Measurements from ENCODE around the gene NFIA.
A peak's percentile ranks its signal among the peaks of the same experiment; 100 is the strongest.
"Not testable (repeated sequence)": the region's sequence is repeated elsewhere in the genome, so short reads cannot be mapped to it uniquely, and the experiment has no call there.

Gene NFIA

DNA sequence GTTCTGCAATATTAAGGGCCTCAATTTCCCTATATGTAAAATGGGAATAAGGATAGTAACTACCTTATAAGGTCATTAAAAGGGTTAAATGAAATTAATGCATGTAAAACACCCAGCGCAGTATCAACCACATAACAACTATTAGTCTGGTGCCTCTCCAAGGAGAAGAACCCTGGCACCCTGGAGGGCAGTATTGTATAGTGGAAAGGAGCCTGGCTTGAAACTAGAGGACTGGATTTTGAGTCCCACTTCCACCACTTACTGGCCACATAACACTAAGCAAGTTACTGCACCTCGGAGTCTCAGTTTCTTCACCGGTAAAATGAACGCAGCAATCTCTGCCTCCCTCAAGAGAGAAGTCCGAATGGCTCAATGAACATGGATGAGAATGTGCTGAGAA, 385.5 kb downstream of the NFIA start:
- H3K4me3 ChIP-seq, H3K27ac ChIP-seq: not testable (repeated sequence)

DNA sequence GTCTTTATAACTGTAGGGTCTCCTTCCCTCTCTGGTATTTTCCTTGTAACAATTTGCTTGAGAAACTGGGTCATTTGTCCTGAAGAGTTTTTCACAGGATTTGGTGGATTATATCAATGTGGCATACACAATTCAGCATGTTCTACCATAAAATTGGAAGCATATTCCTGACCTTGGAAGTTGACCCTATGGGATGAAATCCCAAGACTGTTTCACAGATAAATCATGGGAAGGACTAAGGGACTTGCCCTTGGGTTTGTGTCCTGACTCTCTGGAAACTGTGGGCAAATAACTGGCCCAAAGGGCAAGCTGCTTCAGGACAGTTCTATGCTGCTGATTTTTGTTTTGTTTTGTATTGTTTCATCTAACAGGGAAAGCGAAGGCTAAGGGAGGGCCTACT, 387.0 kb downstream of the NFIA start:
- Histone ChIP-seq H3K4me3 (no peak overlapping the region), H3K27ac (no peak overlapping the region)

GRCh38 chr1:61472876-61473275, 390.5 kb downstream of the NFIA start:
- H3K27ac ChIP-seq, result no peak overlapping the region
- H3K4me3 ChIP-seq, result no peak overlapping the region

- H3K4me3 ChIP-seq, result no peak overlapping the region
- H3K27ac ChIP-seq, result no peak overlapping the region
Measured at GRCh38 chr1:61474269-61474817, 392.0 kb downstream of the NFIA start.

DNA sequence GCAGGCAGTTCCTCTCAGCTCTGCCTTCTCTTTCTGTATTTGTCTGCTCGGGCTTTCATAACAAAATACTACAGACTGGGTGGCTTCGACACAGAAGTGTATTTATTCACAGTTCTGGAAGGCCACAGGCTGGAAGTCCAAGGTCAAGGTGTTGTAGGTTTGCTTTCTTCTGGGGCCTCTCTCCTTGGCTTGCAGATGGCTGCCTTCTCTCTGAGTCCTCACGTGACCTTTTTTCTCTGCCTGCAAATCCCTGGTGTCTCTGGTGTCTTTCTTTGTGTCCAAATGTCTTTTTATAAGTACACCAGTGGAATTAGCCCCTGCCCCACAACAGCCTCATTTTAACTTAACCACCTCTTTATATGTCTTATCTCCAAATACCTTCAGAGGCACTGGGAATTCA, 392.6 kb downstream of the NFIA start:
- H3K4me3 ChIP-seq, result no peak overlapping the region
- no peak overlapping the region for H3K27ac ChIP-seq

- H3K27ac ChIP-seq, result no peak overlapping the region
- no peak overlapping the region for H3K4me3 ChIP-seq
Measured at GRCh38 chr1:61477301-61477700, 394.9 kb downstream of the NFIA start.

DNA sequence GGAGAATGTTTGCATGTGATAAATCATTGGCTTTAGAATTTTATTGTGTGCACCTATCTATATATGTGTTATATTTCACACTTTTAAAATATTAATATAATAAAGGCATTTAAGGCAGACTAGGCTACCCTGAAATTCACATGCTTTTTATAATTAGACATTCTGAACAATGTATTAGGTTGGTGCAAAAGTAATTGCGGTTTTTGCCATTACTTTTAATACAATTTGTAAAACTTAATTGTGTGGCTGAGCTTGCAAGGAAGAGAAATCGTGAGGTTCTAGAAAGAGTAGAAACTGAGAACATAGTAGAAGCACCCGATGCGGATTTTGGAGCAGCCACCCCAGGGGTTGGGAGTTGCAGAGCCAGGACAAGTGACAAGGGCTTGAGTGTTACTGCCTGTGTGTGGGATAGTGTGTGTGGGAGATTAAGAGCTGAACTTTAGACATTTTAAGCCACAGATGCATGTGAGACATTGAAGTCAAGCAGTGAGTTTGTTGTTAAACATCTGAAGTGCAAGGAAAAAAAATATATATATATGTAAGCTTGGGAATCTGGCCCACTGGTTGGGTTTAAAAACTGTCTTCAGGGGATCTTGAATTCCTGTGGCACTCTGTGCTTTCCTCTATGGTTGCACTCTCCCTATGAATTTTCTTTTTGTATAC, 398.0 kb downstream of the NFIA start:
- Histone ChIP-seq H3K27ac (peak overlapping the region in 12 of 21 experiments; percentile 22 to 83 (median 60)), H3K4me3 (no peak overlapping the region)

DNA sequence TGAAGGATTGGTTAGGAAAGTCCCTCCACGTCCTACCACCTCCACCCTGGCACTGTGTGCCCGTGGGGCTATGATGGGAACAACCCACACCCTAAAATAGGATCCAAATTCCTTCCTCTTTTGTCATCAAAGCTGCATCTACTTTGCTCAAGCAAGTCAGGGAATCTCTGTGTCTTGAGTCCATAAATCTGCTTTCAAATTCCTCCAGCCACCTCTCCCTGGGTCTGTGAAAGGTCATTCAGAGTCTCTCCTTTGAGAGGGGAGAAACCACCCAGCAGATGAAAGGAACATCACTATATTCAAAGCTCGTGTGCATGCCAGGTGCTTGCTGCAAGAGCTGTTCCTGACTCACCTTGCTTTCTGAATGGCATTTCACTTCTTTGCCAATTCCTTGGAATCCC, 399.0 kb downstream of the NFIA start:
- H3K27ac ChIP-seq, result peak overlapping the region in 13 of 21 experiments; percentile 1 to 83 (median 60)
- H3K4me3 ChIP-seq, result no peak overlapping the region

DNA sequence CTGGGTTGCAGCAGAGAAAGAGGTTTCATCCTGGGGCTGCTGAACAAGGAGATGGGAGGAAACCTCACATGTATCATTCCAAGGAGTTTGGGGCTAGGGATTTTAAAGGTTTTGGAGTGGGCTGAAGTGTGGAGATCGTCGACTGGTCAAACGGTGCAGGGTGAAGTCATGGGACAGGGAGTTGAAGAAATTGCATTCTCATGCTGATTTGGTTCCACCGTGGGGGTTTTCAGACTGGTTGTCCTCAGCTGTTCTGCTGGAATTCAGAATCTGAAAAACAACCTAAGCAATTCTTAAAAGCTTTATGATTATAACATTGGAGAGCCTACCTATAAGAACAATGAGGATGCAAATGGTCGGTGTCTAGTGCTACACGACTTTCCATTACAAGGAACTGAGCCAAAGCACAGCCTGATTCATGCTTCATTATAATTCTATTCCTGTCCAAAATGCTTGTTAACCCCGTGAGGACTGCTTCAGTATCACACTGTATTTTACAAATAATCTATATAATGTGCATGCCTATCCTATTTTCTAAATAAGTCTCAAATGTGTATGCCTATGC, 399.9 kb downstream of the NFIA start:
- peak overlapping the region in 5 of 21 experiments; percentile 22 to 83 (median 60) for H3K27ac ChIP-seq
- H3K4me3 ChIP-seq, result no peak overlapping the region

DNA sequence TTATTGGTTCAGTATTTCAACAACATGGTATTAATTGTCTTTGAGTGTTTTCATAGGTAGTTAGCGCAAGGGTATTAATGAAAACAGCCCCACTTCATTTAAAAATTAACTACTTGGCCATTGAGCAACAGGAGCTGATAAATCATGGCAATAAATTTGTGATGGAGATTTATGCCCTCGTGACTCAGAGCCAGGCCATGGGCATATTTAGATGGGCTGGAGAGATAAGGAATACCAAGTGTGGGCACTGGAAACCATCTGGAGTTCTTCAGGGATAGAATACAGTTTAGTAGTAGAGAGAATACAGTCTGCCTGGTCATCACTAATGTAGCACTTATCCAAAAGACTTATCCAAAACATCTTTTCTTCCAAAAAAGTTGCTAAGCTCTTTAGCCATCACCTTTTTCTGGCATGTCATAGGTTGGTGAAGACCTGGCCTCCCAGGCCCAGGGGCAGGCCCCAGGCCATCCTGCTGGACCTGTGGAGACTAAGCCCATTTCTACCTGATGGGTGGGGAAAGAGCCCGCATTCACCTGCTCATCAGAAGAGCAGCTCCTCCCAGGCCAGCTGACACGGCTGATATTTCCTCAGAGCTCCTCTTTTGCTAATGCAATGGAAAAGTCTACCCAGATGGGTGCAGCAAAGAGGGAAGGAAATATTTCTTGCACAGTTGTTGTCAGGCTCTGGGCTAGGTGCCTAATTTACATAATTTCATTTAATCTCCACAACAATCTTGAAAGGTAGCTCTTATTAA, 404.6 kb downstream of the NFIA start:
- Histone ChIP-seq H3K27ac (no peak overlapping the region), H3K4me3 (no peak overlapping the region)

GRCh38 chr1:61487801-61488200, 405.4 kb downstream of the NFIA start:
- Histone ChIP-seq H3K27ac (no peak overlapping the region), H3K4me3 (no peak overlapping the region)

DNA sequence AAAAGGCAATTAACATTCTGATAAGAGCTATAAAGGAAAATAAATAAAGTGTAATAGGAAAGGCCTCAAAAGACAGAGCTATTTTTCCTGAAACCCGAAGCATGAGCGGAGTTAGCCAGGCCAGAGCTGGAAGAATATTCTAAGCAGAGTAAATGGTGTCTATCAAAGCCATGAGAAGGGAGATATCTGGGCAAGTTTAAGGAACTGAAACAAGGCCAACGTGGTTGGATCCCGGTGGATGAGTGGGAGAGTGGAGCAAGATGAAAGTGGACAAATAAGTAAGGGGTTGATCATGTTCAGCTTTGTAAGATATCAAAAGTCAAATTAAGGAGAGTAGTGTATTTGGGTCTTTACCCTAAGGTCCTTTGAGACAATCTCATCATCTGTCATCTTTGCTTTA, 408.6 kb downstream of the NFIA start:
- H3K4me3 ChIP-seq, result no peak overlapping the region
- H3K27ac ChIP-seq, result no peak overlapping the region

GRCh38 chr1:61491497-61491896, 409.1 kb downstream of the NFIA start:
- Histone ChIP-seq H3K27ac (no peak overlapping the region), H3K4me3 (no peak overlapping the region)

- H3K27ac ChIP-seq, result no peak overlapping the region
- H3K4me3 ChIP-seq, result no peak overlapping the region
Measured at GRCh38 chr1:61494000-61494399, 411.6 kb downstream of the NFIA start.

- H3K4me3 ChIP-seq, result no peak overlapping the region
- no peak overlapping the region for H3K27ac ChIP-seq
Measured at GRCh38 chr1:61496501-61496900, 414.1 kb downstream of the NFIA start.

- Histone ChIP-seq H3K4me3 (no peak overlapping the region), H3K27ac (no peak overlapping the region)
Measured at GRCh38 chr1:61497013-61497412, 414.7 kb downstream of the NFIA start.

DNA sequence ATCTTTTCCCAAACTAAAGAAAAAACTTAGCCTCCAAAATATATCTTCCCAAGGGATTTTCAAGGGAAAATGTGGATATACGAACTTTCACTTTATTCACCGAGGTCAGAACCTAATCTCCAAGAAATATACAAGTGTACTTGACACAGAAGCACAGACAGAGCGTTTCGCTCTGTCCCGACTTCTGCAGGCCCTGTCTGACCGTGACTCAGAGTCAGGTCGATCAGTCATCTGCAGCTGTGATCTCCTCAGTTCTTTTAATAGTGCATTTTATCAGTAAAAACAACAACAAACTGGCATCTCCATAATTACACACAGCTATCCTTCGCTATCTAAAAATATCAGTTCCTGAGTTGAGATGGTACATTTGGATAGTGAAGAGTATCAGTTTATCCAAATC, 416.0 kb downstream of the NFIA start:
- no peak overlapping the region for H3K27ac ChIP-seq
- H3K4me3 ChIP-seq, result no peak overlapping the region

GRCh38 chr1:61501971-61502916, 419.9 kb downstream of the NFIA start:
- peak overlapping the region in 1 of 21 experiments; percentile 54 for H3K27ac ChIP-seq
- no peak overlapping the region for H3K4me3 ChIP-seq

- no peak overlapping the region for H3K27ac ChIP-seq
- H3K4me3 ChIP-seq, result no peak overlapping the region
Measured at GRCh38 chr1:61504305-61504704, 421.9 kb downstream of the NFIA start.

DNA sequence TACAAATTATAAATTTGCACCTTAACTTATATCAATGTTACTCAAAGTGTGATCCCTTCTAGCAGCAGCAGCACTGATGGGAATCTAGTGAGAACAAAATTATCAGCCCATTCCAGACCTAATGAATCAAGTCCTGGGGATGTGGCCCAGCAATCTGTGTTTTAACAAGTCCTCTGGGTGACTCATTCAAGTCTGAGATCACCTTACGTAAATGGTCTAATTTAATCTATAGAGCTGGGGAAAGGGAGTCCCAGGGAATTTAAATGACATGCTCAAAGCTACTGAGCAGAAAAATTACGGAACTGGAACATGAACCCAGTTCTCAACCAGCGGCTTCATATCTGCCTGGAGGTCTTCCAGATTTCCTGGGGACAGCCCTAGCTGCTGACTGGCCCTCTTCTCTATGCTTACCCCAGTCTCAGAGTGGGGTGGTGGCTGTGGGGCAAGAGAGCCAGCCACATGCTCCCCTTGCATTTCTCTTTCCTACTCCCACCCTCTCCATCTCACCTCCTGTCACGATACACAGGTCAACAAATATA, 422.6 kb downstream of the NFIA start:
- H3K27ac ChIP-seq, result no peak overlapping the region
- H3K4me3 ChIP-seq, result no peak overlapping the region
